OCI-LY7 (cell line): Measurements from ENCODE around the gene SVOPL.

ENCODE experiments used
- CTCF ChIP-seq: fragments of 200-600 bp; sonication (generic); conservative IDR thresholded peaks from 2 replicates; pipeline ENCODE4 v1.5.1; 2014; ENCODE audit warnings: mild to moderate bottlenecking, antibody characterized with exemption, low read length, moderate library complexity, mixed read lengths
- EZH2phosphoT487 ChIP-seq: fragments of 200-600 bp; sonication (generic); IDR thresholded peaks from 2 replicates; pipeline ENCODE4 v1.6.1; 2018; ENCODE audit warnings: low read depth, borderline replicate concordance, mild to moderate bottlenecking, mixed run types, antibody characterized with exemption, low read length, moderate library complexity, mixed read lengths

GRCh38 chr7:138565451-138566114 is 135.6 kb downstream of the SVOPL start:
- no peak for TF ChIP-seq CTCF
- no peak for TF ChIP-seq EZH2phosphoT487
